SIG-M5 treated with dmso at 0.1 percent for 504 hours (cell line): ENCODE measurements around the gene PRKX.
"Not testable (repeated sequence)": the region's sequence is repeated elsewhere in the genome, so short reads cannot be mapped to it uniquely, and the experiment has no call there.

Experiments
- DNase-seq: peaks from one replicate; lab custom pipeline; 2025; ENCODE audit not compliant: unreplicated experiment; lab: John Stamatoyannopoulos, UW

PRKX gene

DNA sequence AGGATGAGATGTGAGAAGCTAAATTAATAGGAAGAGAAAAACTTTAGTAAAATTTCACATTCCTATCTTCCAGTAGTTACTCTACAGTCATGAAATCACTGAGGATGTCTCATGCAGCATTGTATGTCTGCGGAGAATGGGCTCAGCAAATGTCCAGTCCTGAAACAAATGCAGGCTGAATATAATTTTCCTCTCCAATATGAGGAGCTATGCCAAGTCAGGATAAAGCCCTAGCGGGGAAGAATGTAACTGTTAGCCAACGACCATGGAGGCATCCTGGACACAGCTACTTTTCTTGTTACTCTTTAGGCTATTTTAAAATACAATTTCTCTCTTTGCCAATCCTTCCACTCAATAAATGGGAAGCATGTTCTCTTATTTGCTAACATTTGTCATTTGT, 127.7 kb downstream of the PRKX start:
- DNase-seq = no peak

DNA sequence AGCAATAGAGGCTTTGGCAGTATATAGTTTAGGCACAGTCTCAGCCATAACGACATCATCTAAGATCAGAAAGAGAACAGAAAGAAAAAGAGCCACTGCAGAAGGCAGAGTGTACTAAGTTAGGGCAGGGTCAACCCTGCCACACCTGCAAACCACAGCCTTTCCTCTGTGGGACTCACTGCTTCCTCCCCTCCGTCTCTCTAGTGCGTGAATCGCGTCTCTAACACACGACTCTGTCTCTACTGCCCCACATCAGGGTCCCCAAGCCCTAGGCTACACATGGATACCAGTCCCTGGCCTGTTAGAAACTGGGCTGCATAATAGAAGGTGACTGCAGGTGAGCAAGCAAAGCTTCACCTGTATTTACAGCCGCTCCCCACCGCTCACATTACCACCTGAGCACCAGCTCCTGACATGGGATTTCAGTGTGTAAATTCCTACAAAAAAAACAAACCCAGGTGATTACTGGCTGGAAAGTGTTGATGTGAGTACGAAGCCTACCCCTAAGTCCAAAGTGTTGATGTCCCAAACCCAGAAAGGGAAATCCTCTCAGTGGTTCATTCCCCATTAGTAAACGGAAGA, 128.9 kb downstream of the PRKX start:
- no peak for DNase-seq

DNA sequence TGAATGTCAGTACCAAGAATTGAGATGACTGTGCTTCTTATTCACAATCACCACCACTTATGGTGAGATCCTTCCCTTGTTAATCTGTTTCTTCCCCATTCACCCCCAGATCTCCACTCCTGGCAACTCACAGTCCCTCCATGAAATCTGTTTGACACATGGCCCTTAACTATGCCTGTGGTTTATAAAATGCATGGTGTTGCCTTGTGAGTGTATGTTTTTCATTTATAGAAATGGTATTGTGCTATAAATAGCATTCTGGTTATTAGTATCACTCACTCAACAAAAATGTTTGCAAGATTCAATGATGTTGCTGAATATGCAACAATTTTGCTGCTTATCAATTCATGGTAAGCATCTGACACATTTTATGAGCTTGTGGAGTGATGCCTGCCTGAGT, 131.0 kb downstream of the PRKX start:
- no peak for DNase-seq

DNA sequence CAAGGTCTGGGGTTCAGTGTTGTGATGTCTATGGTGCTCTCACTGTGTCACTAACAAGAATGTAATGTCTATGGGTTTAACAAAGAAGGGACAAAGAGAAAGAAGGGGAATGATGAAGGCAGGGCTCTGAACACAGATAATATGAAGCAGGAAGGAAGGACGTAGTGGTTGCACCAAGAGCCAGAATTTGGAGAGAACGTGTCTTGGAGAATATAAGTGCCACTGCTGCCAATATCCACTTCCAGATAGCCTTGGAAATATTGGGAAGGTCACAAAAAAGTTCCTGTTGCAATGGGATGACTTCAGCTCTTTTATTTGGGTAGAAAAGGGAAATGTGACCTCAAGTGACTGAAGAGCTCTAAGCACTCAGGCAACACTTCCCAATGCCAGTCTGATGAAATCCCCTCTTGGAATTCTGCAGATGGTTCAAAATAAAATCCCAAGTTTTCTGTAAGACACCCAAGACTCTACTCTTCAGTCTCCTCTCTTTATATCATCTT, 131.8 kb downstream of the PRKX start:
- DNase-seq = no peak

DNA sequence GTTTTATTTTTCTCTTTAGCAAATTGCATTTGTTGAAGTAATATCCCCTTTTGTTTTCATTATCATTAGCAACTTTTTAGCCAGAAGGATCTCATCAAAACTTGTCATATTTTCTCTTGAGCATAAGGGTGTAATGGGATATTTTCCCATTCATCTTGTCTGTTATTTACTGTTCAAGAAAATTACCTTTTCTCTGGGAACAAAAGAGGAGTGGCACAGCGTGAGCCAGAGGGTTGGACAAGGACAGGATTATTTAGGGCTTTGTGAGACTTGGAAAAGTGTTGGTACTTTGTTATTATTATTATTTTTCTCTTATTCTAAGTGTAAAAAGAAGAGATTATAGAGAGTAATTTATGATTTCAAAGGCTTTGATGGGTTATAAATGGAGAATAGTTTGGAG, 135.9 kb downstream of the PRKX start:
- no peak for DNase-seq

DNA sequence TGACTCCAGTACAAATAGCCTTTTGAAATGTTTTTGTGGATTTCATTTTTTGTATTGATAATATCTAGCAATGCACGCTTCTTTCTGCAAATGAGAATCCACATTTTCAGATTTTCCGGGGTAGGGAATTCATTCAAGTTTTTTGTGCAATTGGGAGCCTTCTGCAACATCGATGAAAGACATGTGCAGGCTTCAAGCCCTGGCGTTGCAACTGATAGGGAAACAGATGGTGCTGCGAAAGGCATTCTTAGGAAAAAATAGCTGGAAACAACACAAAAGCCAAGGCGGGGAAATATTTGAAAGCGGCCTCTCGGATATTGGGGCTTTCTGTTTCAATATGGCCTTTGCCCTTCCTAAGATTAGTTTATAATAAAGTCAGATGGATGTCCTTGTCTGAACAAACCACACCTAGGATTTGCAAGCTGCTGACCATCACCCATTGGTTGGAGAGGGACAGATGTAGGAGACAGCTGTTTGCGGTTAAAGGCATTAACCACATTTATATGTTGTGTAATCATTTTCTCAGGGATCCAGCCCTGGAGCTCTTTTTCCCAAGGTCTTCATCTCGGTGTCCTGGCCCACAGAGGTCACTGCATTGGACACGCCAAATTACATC, 136.5 kb downstream of the PRKX start:
- DNase-seq = no peak

DNA sequence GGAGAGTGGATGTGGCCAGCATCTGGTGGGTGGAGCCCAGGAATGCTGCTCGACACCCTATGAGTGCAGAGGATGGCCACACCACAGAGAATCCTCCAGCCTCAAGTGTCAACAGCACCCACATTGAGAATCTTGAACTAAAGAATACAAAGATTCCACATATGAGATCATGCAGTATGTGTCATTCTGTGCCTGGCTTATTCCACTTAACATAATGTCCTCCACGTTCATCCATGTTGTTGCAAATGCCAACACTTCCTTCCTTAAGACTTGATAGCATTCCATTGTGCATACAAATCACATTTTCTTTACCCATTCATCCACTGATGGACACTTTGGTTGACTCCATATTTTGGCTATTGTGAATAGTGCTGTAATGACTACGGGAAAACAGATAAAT, 145.8 kb downstream of the PRKX start:
- DNase-seq = no peak

DNA sequence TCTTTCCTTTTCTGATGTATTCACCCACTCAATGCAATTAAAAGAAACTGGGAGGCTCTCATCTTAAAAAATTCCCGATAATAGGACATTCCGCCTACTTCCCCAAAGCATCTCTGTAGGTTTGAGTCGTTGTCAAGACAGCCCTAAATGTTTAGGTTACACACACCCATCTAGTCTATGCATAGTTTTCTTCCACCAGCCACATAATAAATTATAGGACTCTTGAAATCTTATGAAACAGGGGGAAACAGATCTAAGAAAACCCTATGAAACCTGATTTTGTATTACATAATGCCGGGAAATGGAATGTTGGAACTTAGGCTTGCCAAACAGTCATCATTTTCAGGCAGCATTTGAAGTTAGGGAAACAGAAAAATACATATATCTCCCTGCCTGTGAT, 150.0 kb downstream of the PRKX start:
- no peak for DNase-seq

DNA sequence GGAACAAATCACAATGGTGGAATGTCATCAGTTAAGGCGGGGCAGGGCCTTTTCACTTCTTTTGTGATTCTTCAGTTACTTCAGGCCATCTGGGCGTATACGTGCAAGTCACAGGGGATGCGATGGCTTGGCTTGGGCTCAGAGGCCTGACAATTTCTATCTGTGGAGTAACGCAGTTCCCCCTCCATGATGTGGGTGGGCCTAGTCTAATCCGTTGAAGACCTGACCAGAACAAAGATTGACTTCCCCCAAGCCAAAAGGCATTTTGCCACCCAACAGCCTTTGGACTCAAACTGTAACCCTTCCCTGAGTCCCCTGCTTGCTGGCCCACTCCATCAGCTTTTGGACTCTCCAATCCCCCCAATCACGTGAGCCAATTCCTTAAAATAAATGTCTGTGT, 153.4 kb downstream of the PRKX start:
- DNase-seq = not testable (repeated sequence)
